ENCODE data around the gene MAP1LC3A. TPM values are rescaled to one million over a fixed set of nuclear protein-coding genes. Genes with fewer than 3 reads are reported as not detected.

The MAP1LC3A gene
- total RNA-seq, 1 experiment from 2014 or later, result not detected

DNA sequence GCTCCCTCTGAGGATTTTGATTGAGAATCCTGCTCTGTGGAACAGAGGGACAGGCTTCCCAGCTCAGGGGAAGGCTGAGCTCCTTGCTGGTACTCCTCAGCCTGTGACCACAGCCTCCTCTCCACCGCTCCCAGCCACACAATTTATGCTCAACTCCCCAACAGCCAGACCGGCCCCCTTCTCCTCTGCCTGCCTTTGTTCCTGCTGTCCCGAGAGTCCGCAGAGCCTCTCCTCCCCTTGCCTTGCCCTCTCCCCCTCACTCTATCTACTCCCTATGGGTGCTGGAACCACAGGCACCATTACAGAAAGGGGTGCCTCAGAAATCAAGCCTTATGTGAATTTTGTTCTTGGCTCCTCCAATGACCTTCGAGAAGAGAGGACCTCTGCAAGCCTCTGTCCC lies 15.9 kb downstream of the MAP1LC3A start:
- Histone ChIP-seq H3K9ac (ENCODE audit: low read length) (no peak overlapping the region), H3K4me3 (replicated peaks in 1 of 2; ENCODE audit: low read depth in 1 of 2, low read length in 2 of 2) (no peak overlapping the region), H3K36me3 (ENCODE audit: control insufficient read depth in 1 of 2, insufficient read depth in 2 of 2, low read length in 2 of 2) (0 out of 4 replicates have a peak, but pooled peaks cover 2 to 4% of the 10 kb centered on the region in 2 experiments), H3K4me2 (ENCODE audit: low read length) (no peak overlapping the region), H3K9me3 (ENCODE audit: control insufficient read depth in 1 of 2, insufficient read depth in 1 of 2, low read depth in 1 of 2, low read length in 2 of 2) (no peaks in the 10 kb centered on the region), H3K9me2 (ENCODE audit: insufficient read depth) (no peaks in the 10 kb centered on the region), H2AFZ (ENCODE audit: low read depth, low read length, poor library complexity, severe bottlenecking) (no peak overlapping the region), H3K4me1 (ENCODE audit: control insufficient read depth in 1 of 2, insufficient read depth in 2 of 2, low read length in 2 of 2) (peaks cover 0 to 5% of the 10 kb centered on the region in 2 experiments; a peak in 1 of 4 replicates), H3K79me2 (ENCODE audit: insufficient read depth, low read length) (no peaks in the 10 kb centered on the region), H3K27ac (ENCODE audit: low read depth, low read length) (no peak overlapping the region), H3K27me3 (ENCODE audit: insufficient read depth, low read length) (no peaks in the 10 kb centered on the region), H4K20me1 (ENCODE audit: insufficient read depth) (no peaks in the 10 kb centered on the region)
- TF ChIP-seq, protein P1, sequence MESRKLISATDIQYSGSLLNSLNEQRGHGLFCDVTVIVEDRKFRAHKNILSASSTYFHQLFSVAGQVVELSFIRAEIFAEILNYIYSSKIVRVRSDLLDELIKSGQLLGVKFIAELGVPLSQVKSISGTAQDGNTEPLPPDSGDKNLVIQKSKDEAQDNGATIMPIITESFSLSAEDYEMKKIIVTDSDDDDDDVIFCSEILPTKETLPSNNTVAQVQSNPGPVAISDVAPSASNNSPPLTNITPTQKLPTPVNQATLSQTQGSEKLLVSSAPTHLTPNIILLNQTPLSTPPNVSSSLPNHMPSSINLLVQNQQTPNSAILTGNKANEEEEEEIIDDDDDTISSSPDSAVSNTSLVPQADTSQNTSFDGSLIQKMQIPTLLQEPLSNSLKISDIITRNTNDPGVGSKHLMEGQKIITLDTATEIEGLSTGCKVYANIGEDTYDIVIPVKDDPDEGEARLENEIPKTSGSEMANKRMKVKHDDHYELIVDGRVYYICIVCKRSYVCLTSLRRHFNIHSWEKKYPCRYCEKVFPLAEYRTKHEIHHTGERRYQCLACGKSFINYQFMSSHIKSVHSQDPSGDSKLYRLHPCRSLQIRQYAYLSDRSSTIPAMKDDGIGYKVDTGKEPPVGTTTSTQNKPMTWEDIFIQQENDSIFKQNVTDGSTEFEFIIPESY (IDR thresholded peaks at IDR 0.05; ENCODE audit: extremely low read depth, insufficient replicate concordance, low read length), result no peak
- TF ChIP-seq EZH2 (IDR thresholded peaks at IDR 0.05) (no peak), SRF (IDR thresholded peaks at IDR 0.05; ENCODE audit: low read depth) (no peak), ELF1 (IDR thresholded peaks at IDR 0.05; ENCODE audit: borderline replicate concordance, low read depth) (no peak), SP1 (IDR thresholded peaks at IDR 0.05; ENCODE audit: low read depth) (no peak), FOSL1 (IDR thresholded peaks at IDR 0.05; ENCODE audit: low read depth) (no peak), CEBPB (IDR thresholded peaks at IDR 0.05; ENCODE audit: low read depth) (no peak)
- TF ChIP-seq, protein P2, sequence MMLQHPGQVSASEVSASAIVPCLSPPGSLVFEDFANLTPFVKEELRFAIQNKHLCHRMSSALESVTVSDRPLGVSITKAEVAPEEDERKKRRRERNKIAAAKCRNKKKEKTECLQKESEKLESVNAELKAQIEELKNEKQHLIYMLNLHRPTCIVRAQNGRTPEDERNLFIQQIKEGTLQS (IDR thresholded peaks at IDR 0.05), result no peak
- TF ChIP-seq, protein P3, sequence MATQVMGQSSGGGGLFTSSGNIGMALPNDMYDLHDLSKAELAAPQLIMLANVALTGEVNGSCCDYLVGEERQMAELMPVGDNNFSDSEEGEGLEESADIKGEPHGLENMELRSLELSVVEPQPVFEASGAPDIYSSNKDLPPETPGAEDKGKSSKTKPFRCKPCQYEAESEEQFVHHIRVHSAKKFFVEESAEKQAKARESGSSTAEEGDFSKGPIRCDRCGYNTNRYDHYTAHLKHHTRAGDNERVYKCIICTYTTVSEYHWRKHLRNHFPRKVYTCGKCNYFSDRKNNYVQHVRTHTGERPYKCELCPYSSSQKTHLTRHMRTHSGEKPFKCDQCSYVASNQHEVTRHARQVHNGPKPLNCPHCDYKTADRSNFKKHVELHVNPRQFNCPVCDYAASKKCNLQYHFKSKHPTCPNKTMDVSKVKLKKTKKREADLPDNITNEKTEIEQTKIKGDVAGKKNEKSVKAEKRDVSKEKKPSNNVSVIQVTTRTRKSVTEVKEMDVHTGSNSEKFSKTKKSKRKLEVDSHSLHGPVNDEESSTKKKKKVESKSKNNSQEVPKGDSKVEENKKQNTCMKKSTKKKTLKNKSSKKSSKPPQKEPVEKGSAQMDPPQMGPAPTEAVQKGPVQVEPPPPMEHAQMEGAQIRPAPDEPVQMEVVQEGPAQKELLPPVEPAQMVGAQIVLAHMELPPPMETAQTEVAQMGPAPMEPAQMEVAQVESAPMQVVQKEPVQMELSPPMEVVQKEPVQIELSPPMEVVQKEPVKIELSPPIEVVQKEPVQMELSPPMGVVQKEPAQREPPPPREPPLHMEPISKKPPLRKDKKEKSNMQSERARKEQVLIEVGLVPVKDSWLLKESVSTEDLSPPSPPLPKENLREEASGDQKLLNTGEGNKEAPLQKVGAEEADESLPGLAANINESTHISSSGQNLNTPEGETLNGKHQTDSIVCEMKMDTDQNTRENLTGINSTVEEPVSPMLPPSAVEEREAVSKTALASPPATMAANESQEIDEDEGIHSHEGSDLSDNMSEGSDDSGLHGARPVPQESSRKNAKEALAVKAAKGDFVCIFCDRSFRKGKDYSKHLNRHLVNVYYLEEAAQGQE (IDR thresholded peaks at IDR 0.05; ENCODE audit: low read depth), result no peak
- TF ChIP-seq, protein P4, sequence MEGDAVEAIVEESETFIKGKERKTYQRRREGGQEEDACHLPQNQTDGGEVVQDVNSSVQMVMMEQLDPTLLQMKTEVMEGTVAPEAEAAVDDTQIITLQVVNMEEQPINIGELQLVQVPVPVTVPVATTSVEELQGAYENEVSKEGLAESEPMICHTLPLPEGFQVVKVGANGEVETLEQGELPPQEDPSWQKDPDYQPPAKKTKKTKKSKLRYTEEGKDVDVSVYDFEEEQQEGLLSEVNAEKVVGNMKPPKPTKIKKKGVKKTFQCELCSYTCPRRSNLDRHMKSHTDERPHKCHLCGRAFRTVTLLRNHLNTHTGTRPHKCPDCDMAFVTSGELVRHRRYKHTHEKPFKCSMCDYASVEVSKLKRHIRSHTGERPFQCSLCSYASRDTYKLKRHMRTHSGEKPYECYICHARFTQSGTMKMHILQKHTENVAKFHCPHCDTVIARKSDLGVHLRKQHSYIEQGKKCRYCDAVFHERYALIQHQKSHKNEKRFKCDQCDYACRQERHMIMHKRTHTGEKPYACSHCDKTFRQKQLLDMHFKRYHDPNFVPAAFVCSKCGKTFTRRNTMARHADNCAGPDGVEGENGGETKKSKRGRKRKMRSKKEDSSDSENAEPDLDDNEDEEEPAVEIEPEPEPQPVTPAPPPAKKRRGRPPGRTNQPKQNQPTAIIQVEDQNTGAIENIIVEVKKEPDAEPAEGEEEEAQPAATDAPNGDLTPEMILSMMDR (IDR thresholded peaks at IDR 0.05 in 2 of 3, conservative IDR thresholded peaks at IDR 0.05 in 1 of 3; ENCODE audit: borderline replicate concordance in 1 of 3, insufficient read depth in 1 of 3, low read depth in 2 of 3, low read length in 2 of 3), result no peak
- TF ChIP-seq, protein P5, sequence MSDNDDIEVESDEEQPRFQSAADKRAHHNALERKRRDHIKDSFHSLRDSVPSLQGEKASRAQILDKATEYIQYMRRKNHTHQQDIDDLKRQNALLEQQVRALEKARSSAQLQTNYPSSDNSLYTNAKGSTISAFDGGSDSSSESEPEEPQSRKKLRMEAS (IDR thresholded peaks at IDR 0.05), result no peak
- no TSS peak for BruUV-seq (replicated peaks)
- ChIA-PET POLR2A (no interaction called here), CTCF (no interaction called here), RAD21 (ENCODE audit: low non-redundant PET in 1 of 2, low total read pairs in 2 of 2, uncharacterized antibody in 2 of 2, unreplicated experiment in 2 of 2) (no interaction called here)
- intact Hi-C loops (cut with micrococcal nuclease), result no loop called here
- DNase-seq (ENCODE audit: low read depth, low spot score), result no peak
- no peak for ATAC-seq
